H9 (cell line): ENCODE results near the gene PGLYRP4. TPM values are rescaled to one million over a fixed set of nuclear protein-coding genes. Genes with fewer than 3 reads are reported as not detected.

ENCODE experiments used
- DNase-seq: peaks from one replicate; pipeline ENCODE4 v3.0.0-alpha.2; 2017
- H2AFZ ChIP-seq: one replicate; pipeline ENCODE4 v1.6.1; 2013; ENCODE audit warnings: mild to moderate bottlenecking, low read length, control low read depth, moderate library complexity
- H2AK5ac ChIP-seq: 2 replicates; pipeline ENCODE4 v1.6.1; 2013; ENCODE audit warnings: low read length, control low read depth, mixed read lengths; ENCODE audit not compliant: insufficient read length
- H2BK120ac ChIP-seq: one replicate; pipeline ENCODE4 v1.6.1; 2013; ENCODE audit warnings: low read depth, mild to moderate bottlenecking, low read length, control low read depth, inconsistent platforms; ENCODE audit not compliant: poor library complexity, severe bottlenecking
- H2BK12ac ChIP-seq: 2 replicates; pipeline ENCODE4 v1.6.1; 2013; ENCODE audit warnings: low read length, control low read depth, mixed read lengths, low read depth; ENCODE audit not compliant: insufficient read length
- H2BK15ac ChIP-seq: 2 replicates; pipeline ENCODE4 v1.6.1; 2013; ENCODE audit warnings: low read depth, low read length, control low read depth
- H2BK20ac ChIP-seq: one replicate; pipeline ENCODE4 v1.6.1; 2013; ENCODE audit warnings: low read depth, mild to moderate bottlenecking, low read length, control low read depth, inconsistent platforms; ENCODE audit not compliant: poor library complexity, severe bottlenecking
- H2BK5ac ChIP-seq: 2 replicates; pipeline ENCODE4 v1.6.1; 2013; ENCODE audit warnings: low read length, control low read depth, mixed read lengths; ENCODE audit not compliant: insufficient read length
- H3K14ac ChIP-seq: 2 replicates; pipeline ENCODE4 v1.6.1; 2013; ENCODE audit warnings: low read length, control low read depth; ENCODE audit not compliant: insufficient read depth
- H3K18ac ChIP-seq: 2 replicates; pipeline ENCODE4 v1.6.1; 2013; ENCODE audit warnings: low read depth, mild to moderate bottlenecking, mixed read lengths, low read length, control low read depth; ENCODE audit not compliant: insufficient read length
- H3K23ac ChIP-seq: 2 replicates; pipeline ENCODE4 v1.6.1; 2013; ENCODE audit warnings: low read length, control low read depth, mixed read lengths, low read depth; ENCODE audit not compliant: insufficient read length
- H3K23me2 ChIP-seq: 2 replicates; pipeline ENCODE4 v1.6.1; 2013; ENCODE audit warnings: low read depth, mild to moderate bottlenecking, mixed read lengths, low read length, control low read depth; ENCODE audit not compliant: insufficient read length, poor library complexity, severe bottlenecking
- H3K27ac ChIP-seq: 2 replicates; pipeline ENCODE4 v1.5.1; 2013; ENCODE audit warnings: low read length, control low read depth, mixed read lengths, low read depth; ENCODE audit not compliant: insufficient read length
- H3K27me3 ChIP-seq: 2 replicates; pipeline ENCODE4 v1.6.1; 2013; ENCODE audit warnings: low read length, control low read depth, inconsistent platforms; ENCODE audit not compliant: insufficient read depth
- H3K4ac ChIP-seq: 2 replicates; pipeline ENCODE4 v1.6.1; 2013; ENCODE audit warnings: low read depth, mild to moderate bottlenecking, control low read depth, inconsistent platforms, low read length, moderate library complexity
- H3K4me1 ChIP-seq: 2 replicates; pipeline ENCODE4 v1.6.1; 2013; ENCODE audit warnings: low read length, control low read depth, inconsistent platforms; ENCODE audit not compliant: insufficient read depth
- H3K4me2 ChIP-seq: 2 replicates; pipeline ENCODE4 v1.6.1; 2013; ENCODE audit warnings: low read length, control low read depth, mixed read lengths; ENCODE audit not compliant: insufficient read length, insufficient read depth
- H3K56ac ChIP-seq: 2 replicates; pipeline ENCODE4 v1.6.1; 2013; ENCODE audit warnings: low read depth, mild to moderate bottlenecking, mixed read lengths, low read length, control low read depth; ENCODE audit not compliant: insufficient read length
- H3K79me1 ChIP-seq: 2 replicates; pipeline ENCODE4 v1.6.1; 2013; ENCODE audit warnings: low read depth, mild to moderate bottlenecking, moderate library complexity, low read length, control low read depth, inconsistent platforms; ENCODE audit not compliant: insufficient read depth, poor library complexity, severe bottlenecking
- H3K79me2 ChIP-seq: 2 replicates; pipeline ENCODE4 v1.6.1; 2013; ENCODE audit warnings: low read length, control low read depth, inconsistent platforms; ENCODE audit not compliant: insufficient read depth
- H3K9ac ChIP-seq: 2 replicates; pipeline ENCODE4 v1.6.1; 2013; ENCODE audit warnings: low read length, control low read depth, mixed read lengths; ENCODE audit not compliant: insufficient read length; ENCODE audit errors: extremely low read depth
- H3K9me3 ChIP-seq: one replicate; pipeline ENCODE4 v1.6.1; 2013; ENCODE audit warnings: low read depth, low read length, inconsistent platforms; ENCODE audit not compliant: control insufficient read depth
- H3T11ph ChIP-seq: one replicate; pipeline ENCODE4 v1.6.1; 2013; ENCODE audit warnings: mild to moderate bottlenecking, low read length, control low read depth, inconsistent platforms
- H4K20me1 ChIP-seq: one replicate; pipeline ENCODE4 v1.6.1; 2013; ENCODE audit not compliant: control insufficient read depth, insufficient read length, insufficient read depth
- H4K5ac ChIP-seq: 2 replicates; pipeline ENCODE4 v1.6.1; 2013; ENCODE audit warnings: low read depth, mild to moderate bottlenecking, mixed read lengths, low read length, control low read depth; ENCODE audit not compliant: insufficient read length
- H4K8ac ChIP-seq: replicated peaks from 2 replicates; pipeline ENCODE4 v1.6.1; 2013; ENCODE audit warnings: low read length, control low read depth, mixed read lengths, low read depth; ENCODE audit not compliant: insufficient read length
- H4K91ac ChIP-seq: 2 replicates; pipeline ENCODE4 v1.6.1; 2013; ENCODE audit warnings: low read depth, mild to moderate bottlenecking, moderate library complexity, mixed read lengths, low read length, control low read depth; ENCODE audit not compliant: insufficient read length
- H3K27ac Mint-ChIP-seq, 3 experiments: 2 replicates in 2 of 3; 3 replicates in 1 of 3; pipeline ENCODE4 v1.8.0; 2020 to 2021; ENCODE audit warnings: mixed read lengths in 3 of 3, mild to moderate bottlenecking in 1 of 3, moderate library complexity in 1 of 3
- H3K27me3 Mint-ChIP-seq: 2 replicates; pipeline ENCODE4 v1.8.0; 2021; ENCODE audit warnings: low read depth, mild to moderate bottlenecking, moderate library complexity, mixed read lengths
- H3K36me3 Mint-ChIP-seq, 3 experiments: 2 replicates in 2 of 3; 3 replicates in 1 of 3; pipeline ENCODE4 v1.8.0; 2020 to 2021; ENCODE audit warnings: low read depth in 3 of 3, mixed read lengths in 3 of 3; ENCODE audit not compliant: insufficient read depth in 1 of 3
- H3K4me1 Mint-ChIP-seq, 2 experiments: 2 replicates each; pipeline ENCODE4 v1.8.0; 2020; ENCODE audit warnings: mixed read lengths in 2 of 2
- H3K4me3 Mint-ChIP-seq, 2 experiments: 2 replicates in 1 of 2; 3 replicates in 1 of 2; pipeline ENCODE4 v1.8.0; 2020 to 2021; ENCODE audit warnings: mild to moderate bottlenecking in 2 of 2, mixed read lengths in 2 of 2, moderate library complexity in 1 of 2
- H3K9me3 Mint-ChIP-seq, 2 experiments: 2 replicates in 1 of 2; 3 replicates in 1 of 2; pipeline ENCODE4 v1.8.0; 2020; ENCODE audit warnings: mild to moderate bottlenecking in 2 of 2, mixed read lengths in 2 of 2, moderate library complexity in 1 of 2
- WGBS: extraction: QIAGEN DNeasy Blood & Tissue Kit; methylation state at CpG from one replicate; pipeline ENCODE4 v1.1.7; 2013; ENCODE audit warnings: missing lambda C conversion rate, low lambda C conversion rate, mixed read lengths; ENCODE audit not compliant: insufficient read length; ENCODE audit errors: extremely low coverage; 5-methylcytosine and 5-hydroxymethylcytosine counted together
- total RNA-seq: library from RNA; stranded (reverse); gene quantifications from 2 replicates; pipeline ENCODE4 v1.2.1, GENCODE V29; 2021
- TF ChIP-seq, protein P1 (sequence below): fragments of 200-600 bp; sonication (generic); conservative IDR thresholded peaks from 3 replicates; pipeline ENCODE4 v1.8.0; 2021; ENCODE audit warnings: antibody characterized with exemption, mild to moderate bottlenecking

PGLYRP4 gene
- total RNA-seq, 1 experiment from 2014 or later: not detected

DNA sequence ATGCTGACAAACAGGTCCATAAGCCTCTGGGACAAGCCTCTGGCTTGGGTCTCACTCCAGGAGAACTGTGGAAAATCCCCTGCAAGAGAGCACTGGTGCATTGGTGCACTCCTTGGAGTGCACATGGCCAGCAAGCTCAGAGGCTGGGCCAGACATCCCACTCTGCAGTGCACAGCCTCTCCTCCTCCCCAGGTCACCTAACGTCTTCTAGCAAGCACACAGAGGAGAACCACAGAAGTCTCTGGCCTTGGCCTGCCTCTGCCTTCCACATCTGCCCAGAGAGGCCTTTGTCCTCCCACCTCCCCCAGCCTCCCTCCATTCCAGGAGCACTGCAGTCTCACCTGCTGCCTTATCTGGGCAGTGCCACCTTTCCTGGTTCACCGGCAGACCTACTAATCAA lies 40.1 kb downstream of the PGLYRP4 start:
- no peak overlapping the region for H3K23ac ChIP-seq
- H2BK5ac ChIP-seq: no peak overlapping the region
- H4K8ac ChIP-seq: no peak overlapping the region
- TF ChIP-seq, protein P1, sequence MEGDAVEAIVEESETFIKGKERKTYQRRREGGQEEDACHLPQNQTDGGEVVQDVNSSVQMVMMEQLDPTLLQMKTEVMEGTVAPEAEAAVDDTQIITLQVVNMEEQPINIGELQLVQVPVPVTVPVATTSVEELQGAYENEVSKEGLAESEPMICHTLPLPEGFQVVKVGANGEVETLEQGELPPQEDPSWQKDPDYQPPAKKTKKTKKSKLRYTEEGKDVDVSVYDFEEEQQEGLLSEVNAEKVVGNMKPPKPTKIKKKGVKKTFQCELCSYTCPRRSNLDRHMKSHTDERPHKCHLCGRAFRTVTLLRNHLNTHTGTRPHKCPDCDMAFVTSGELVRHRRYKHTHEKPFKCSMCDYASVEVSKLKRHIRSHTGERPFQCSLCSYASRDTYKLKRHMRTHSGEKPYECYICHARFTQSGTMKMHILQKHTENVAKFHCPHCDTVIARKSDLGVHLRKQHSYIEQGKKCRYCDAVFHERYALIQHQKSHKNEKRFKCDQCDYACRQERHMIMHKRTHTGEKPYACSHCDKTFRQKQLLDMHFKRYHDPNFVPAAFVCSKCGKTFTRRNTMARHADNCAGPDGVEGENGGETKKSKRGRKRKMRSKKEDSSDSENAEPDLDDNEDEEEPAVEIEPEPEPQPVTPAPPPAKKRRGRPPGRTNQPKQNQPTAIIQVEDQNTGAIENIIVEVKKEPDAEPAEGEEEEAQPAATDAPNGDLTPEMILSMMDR: no peak
- no peaks in the 10 kb centered on the region for H4K20me1 ChIP-seq
- no peak overlapping the region for H2BK12ac ChIP-seq
- WGBS: no CpG with 5 or more reads among the region's 2 CpGs
- Mint-ChIP-seq H3K27me3 (peaks cover 4% of the 10 kb centered on the region), H3K36me3 (no peaks in the 10 kb centered on the region; a peak in 1 of 7 replicates), H3K27ac (no peak overlapping the region), H3K9me3 (peaks cover 0 to 11% of the 10 kb centered on the region in 2 experiments; a peak in 1 of 5 replicates), H3K4me1 (peaks cover 10 to 15% of the 10 kb centered on the region in 2 experiments), H3K4me3 (no peak overlapping the region)
- H4K5ac ChIP-seq: no peak overlapping the region
- H3K14ac ChIP-seq: no peak overlapping the region
- H3K4me1 ChIP-seq: no peaks in the 10 kb centered on the region; the same call in 1 of the 2 replicates
- no peak overlapping the region for H3K9ac ChIP-seq
- no peak overlapping the region for H3K18ac ChIP-seq
- no peak overlapping the region for H3K27ac ChIP-seq
- no peak for DNase-seq
- no peak overlapping the region for H3K4me2 ChIP-seq
- no peak overlapping the region for H3K4ac ChIP-seq
- H3K79me2 ChIP-seq: no peaks in the 10 kb centered on the region
- no peak overlapping the region for H2BK120ac ChIP-seq
- no peaks in the 10 kb centered on the region for H3K9me3 ChIP-seq
- no peaks in the 10 kb centered on the region for H3K27me3 ChIP-seq
- H3T11ph ChIP-seq: no peak overlapping the region
- no peak overlapping the region for H4K91ac ChIP-seq
- H2BK15ac ChIP-seq: no peak overlapping the region
- no peak overlapping the region for H2AK5ac ChIP-seq
- H3K79me1 ChIP-seq: no peaks in the 10 kb centered on the region
- H2BK20ac ChIP-seq: no peak overlapping the region
- H3K56ac ChIP-seq: no peak overlapping the region
- H3K23me2 ChIP-seq: no peaks in the 10 kb centered on the region
- no peak overlapping the region for H2AFZ ChIP-seq
